SJCRH30 (cell line): ENCODE results near the gene RAVER2. TPM values are rescaled to one million over a fixed set of nuclear protein-coding genes. Genes with fewer than 3 reads are reported as not detected.
"Not testable (repeated sequence)": the region's sequence is repeated elsewhere in the genome, so short reads cannot be mapped to it uniquely, and the experiment has no call there.

Experiments used
- DNase-seq, 2 experiments: peaks; one replicate each; pipeline ENCODE4 v3.0.0-alpha.2; 2015 to 2020
- H3K27ac ChIP-seq: fragments of 250-450 bp; sonication (Bioruptor Pico); 2 replicates; pipeline ENCODE4 v1.5.1; 2020; ENCODE audit warnings: mild to moderate bottlenecking, moderate library complexity
- H3K27me3 ChIP-seq: fragments of 250-450 bp; sonication (Bioruptor Pico); 2 replicates; pipeline ENCODE4 v1.5.1; 2020; ENCODE audit warnings: mild to moderate bottlenecking, moderate library complexity
- H3K36me3 ChIP-seq: fragments of 250-450 bp; sonication (Bioruptor Pico); 2 replicates; pipeline ENCODE4 v1.5.1; 2020; ENCODE audit warnings: mild to moderate bottlenecking, moderate library complexity
- H3K4me1 ChIP-seq: fragments of 250-450 bp; sonication (Bioruptor Pico); 2 replicates; pipeline ENCODE4 v1.5.1; 2020; ENCODE audit warnings: mild to moderate bottlenecking, moderate library complexity
- H3K4me3 ChIP-seq: fragments of 250-450 bp; sonication (Bioruptor Pico); 2 replicates; pipeline ENCODE4 v1.5.1; 2020; ENCODE audit warnings: mild to moderate bottlenecking, moderate library complexity
- H3K9me3 ChIP-seq: fragments of 250-450 bp; sonication (Bioruptor Pico); replicated peaks from 2 replicates; pipeline ENCODE4 v1.5.1; 2020; ENCODE audit warnings: mild to moderate bottlenecking, moderate library complexity
- total RNA-seq: library from RNA; depleted of rRNA; stranded (reverse); fragments of >200 nt; shearing (Covaris generic); gene quantifications from 2 replicates; pipeline ENCODE4 v1.2.3, GENCODE V29; 2014

RAVER2 gene
- total RNA-seq, 1 experiment from 2014 or later: 29.1 TPM

DNA sequence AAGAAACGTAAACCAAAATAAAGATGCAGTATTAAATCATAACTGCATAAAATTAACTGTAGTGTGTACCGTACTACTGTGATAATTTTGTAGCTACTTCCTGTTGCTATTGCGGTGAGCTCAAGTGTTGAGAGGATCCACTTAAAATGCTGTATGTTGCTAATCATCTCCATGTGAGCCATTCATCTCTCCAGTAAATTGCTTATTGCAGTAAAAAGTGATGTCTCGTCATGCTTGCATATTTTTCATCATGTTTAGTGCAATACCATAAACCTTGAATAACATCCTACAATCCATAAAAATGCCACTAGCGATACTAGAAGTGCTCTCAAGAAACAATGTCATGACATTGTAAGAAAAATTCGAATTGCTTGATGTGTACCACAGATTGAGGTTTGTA is 66.3 kb downstream of the RAVER2 start:
- no peaks in the 10 kb centered on the region for H3K27me3 ChIP-seq
- no peaks in the 10 kb centered on the region for H3K9me3 ChIP-seq
- H3K4me1 ChIP-seq: no peaks in the 10 kb centered on the region; the same call in 1 of the 2 replicates
- H3K36me3 ChIP-seq: peaks cover 3% of the 10 kb centered on the region; the same call in 1 of the 2 replicates
- H3K4me3 ChIP-seq: no peak overlapping the region
- DNase-seq: no peak
- H3K27ac ChIP-seq: no peak overlapping the region

GRCh38 chr1:64814427-64814826 is 69.6 kb downstream of the RAVER2 start:
- Histone ChIP-seq H3K27me3 (no peaks in the 10 kb centered on the region), H3K4me3 (no peak overlapping the region)

GRCh38 chr1:64817364-64817763 is 72.5 kb downstream of the RAVER2 start:
- H3K27ac ChIP-seq, H3K4me3 ChIP-seq, H3K4me1 ChIP-seq, H3K9me3 ChIP-seq, DNase-seq, H3K36me3 ChIP-seq, H3K27me3 ChIP-seq: not testable (repeated sequence)

More at GRCh38 chr1:64814427-64814826, 69.6 kb downstream of the RAVER2 start:
- no peak for DNase-seq
- peaks cover 9% of the 10 kb centered on the region; the same call in 1 of the 2 replicates for H3K36me3 ChIP-seq
- peaks cover 6% of the 10 kb centered on the region for H3K9me3 ChIP-seq
- no peak overlapping the region for H3K27ac ChIP-seq
- H3K4me1 ChIP-seq: no peaks in the 10 kb centered on the region; the same call in 1 of the 2 replicates

DNA sequence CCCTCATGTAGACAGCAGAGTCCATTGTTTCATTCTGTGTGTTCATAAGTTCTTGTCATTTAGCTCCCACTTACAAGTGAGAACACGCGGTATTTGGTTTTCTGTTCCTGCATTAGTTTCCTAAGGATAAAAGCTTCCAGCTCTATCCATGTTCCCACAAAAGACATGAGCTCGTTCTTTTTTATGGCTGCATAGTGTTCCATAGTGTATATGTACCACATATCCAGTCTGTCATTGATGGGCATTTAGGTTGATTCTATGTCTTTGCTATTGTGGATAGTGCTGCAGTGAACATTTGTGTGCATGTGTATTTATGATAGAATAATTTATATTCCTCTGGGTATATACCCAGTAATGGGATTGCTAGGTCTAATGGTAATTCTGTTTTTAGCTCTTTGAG is 75.7 kb downstream of the RAVER2 start:
- H3K9me3 ChIP-seq, H3K4me3 ChIP-seq, H3K27me3 ChIP-seq, DNase-seq, H3K36me3 ChIP-seq, H3K27ac ChIP-seq, H3K4me1 ChIP-seq: not testable (repeated sequence)

- H3K36me3 ChIP-seq: no peaks in the 10 kb centered on the region
- H3K4me1 ChIP-seq: no peaks in the 10 kb centered on the region
- H3K9me3 ChIP-seq: no peaks in the 10 kb centered on the region
- DNase-seq: no peak
- H3K27ac ChIP-seq: no peak overlapping the region
- no peaks in the 10 kb centered on the region for H3K27me3 ChIP-seq
- H3K4me3 ChIP-seq: no peak overlapping the region
These were observed 77.7 kb downstream of the RAVER2 start for GRCh38 chr1:64822621-64823020.

- Histone ChIP-seq H3K27me3 (no peaks in the 10 kb centered on the region), H3K27ac (no peak overlapping the region), H3K4me1 (no peaks in the 10 kb centered on the region), H3K36me3 (no peaks in the 10 kb centered on the region), H3K4me3 (no peak overlapping the region), H3K9me3 (no peaks in the 10 kb centered on the region)
- peak; percentile 65 to 90 for DNase-seq
These were observed 79.0 kb downstream of the RAVER2 start for GRCh38 chr1:64823691-64824476.

DNA sequence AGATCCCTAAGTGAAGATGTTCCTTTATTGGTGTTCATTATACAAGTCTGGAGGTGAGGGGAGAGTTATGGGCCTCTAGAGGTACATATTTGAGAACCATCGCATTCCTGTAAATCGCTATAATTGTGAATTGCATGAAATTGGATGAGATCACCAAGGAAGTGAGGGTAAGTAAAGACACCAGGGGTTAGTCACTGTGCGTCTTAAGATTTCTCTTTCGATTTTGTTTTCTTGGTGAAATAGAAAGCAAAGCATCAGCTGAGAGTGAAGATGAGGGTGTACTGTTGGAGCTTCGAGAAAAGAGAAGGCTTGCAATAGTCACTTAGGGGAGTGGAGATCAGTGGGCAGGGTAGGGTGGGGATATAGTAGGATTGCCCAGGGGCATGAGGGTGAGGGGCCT is 82.1 kb downstream of the RAVER2 start:
- Histone ChIP-seq H3K4me3 (no peak overlapping the region), H3K36me3 (peaks cover 4% of the 10 kb centered on the region; the same call in 1 of the 2 replicates), H3K4me1 (no peaks in the 10 kb centered on the region), H3K9me3 (no peaks in the 10 kb centered on the region), H3K27me3 (no peaks in the 10 kb centered on the region), H3K27ac (no peak overlapping the region)
- no peak for DNase-seq

DNA sequence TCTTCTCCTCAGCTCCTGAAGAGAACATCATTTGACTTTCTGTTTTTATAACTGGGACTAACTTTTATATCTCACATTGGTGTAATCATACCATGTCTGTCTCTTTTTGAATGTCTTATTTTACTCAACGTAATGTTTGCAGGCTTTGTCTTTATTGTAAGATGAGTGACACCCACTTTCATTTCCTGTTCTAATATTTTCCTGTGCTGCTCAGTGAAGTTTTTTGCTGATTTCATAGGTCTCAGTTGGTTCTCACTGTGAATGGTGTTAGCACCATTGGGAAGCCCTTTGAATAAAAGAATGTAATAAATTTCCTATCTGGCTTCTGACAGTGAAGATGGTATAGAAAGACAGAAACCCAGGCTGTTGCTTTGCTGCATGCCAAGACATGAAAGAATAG is 84.0 kb downstream of the RAVER2 start:
- Histone ChIP-seq H3K36me3 (peaks cover 15% of the 10 kb centered on the region), H3K4me1 (no peaks in the 10 kb centered on the region), H3K4me3 (no peak overlapping the region), H3K9me3 (no peaks in the 10 kb centered on the region), H3K27me3 (no peaks in the 10 kb centered on the region), H3K27ac (no peak overlapping the region)
- no peak for DNase-seq

- H3K27ac ChIP-seq: no peak overlapping the region
- no peaks in the 10 kb centered on the region for H3K4me1 ChIP-seq
- no peaks in the 10 kb centered on the region for H3K27me3 ChIP-seq
- no peak overlapping the region for H3K4me3 ChIP-seq
- H3K9me3 ChIP-seq: no peaks in the 10 kb centered on the region
- no peak for DNase-seq
- H3K36me3 ChIP-seq: peaks cover 22% of the 10 kb centered on the region
These were observed 84.6 kb downstream of the RAVER2 start for GRCh38 chr1:64829411-64830029.

DNA sequence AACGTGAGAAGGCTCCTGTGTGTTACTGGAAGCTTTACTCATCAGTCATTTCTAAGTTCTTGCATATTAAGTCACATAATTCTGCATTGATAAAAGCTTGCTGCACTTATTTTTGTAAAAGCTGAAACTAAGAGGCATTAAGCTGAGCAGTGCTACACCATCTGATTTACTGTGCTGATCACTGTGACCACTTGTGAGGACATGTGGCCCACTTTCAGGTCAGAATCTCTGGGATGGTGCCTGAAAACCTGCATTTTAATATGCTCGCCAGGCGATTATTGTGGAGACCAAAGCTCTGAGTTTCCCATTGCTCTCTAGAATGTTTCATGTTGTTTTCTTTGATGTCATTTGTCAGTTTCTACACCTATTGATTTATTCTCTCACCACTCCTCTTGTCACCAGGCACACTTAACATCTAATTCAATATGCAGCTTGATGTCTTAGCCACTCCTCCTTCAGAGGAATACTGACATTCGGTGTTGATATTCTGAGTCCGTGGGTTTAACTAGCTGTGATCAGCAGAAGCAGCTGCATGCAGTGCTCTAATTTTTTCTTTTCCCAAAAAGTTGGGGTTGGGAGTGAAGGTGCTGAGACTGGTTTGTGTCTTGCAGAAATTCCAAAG is 85.3 kb downstream of the RAVER2 start:
- H3K27ac ChIP-seq: no peak overlapping the region
- H3K4me3 ChIP-seq: no peak overlapping the region
- no peaks in the 10 kb centered on the region for H3K4me1 ChIP-seq
- DNase-seq: peak in 1 of 2 experiments; percentile 13
- H3K27me3 ChIP-seq: no peaks in the 10 kb centered on the region
- peaks cover 28% of the 10 kb centered on the region for H3K36me3 ChIP-seq
- H3K9me3 ChIP-seq: no peaks in the 10 kb centered on the region

GRCh38 chr1:64834734-64835133 is 89.9 kb downstream of the RAVER2 start:
- Histone ChIP-seq H3K27me3 (no peaks in the 10 kb centered on the region), H3K4me3 (no peak overlapping the region), H3K36me3 (peaks cover 34% of the 10 kb centered on the region), H3K4me1 (no peaks in the 10 kb centered on the region), H3K9me3 (no peaks in the 10 kb centered on the region), H3K27ac (no peak overlapping the region)
- no peak for DNase-seq

GRCh38 chr1:64836802-64837201 is 91.9 kb downstream of the RAVER2 start:
- DNase-seq: no peak
- Histone ChIP-seq H3K4me1 (no peaks in the 10 kb centered on the region), H3K9me3 (no peaks in the 10 kb centered on the region), H3K27me3 (no peaks in the 10 kb centered on the region), H3K4me3 (no peak overlapping the region), H3K27ac (no peak overlapping the region), H3K36me3 (peaks cover 31% of the 10 kb centered on the region)

DNA sequence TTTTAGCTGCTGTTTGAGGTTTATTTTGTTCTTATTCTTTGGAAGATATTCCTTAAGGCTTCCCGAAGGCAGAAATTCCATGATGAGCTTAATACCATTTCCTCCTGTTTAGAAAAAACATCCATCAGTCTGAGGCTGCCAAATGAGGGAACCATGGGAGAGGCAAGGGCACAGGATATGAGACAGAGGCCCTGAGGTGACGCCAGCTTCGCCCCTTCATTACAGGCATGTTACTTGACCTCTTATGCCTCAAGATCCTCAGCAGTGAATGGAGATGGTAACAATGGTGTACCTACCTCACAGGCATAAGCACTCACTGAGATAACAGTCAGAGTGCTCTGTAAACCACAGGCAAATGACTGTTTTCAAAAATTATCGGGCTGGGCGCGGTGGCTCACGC is 93.6 kb downstream of the RAVER2 start:
- Histone ChIP-seq H3K4me1 (no peaks in the 10 kb centered on the region), H3K9me3 (no peaks in the 10 kb centered on the region), H3K27ac (no peak overlapping the region), H3K27me3 (no peaks in the 10 kb centered on the region), H3K4me3 (no peak overlapping the region), H3K36me3 (peaks cover 22% of the 10 kb centered on the region)
- no peak for DNase-seq

GRCh38 chr1:64839261-64839660 is 94.4 kb downstream of the RAVER2 start:
- Histone ChIP-seq H3K4me3 (no peak overlapping the region), H3K27me3 (no peaks in the 10 kb centered on the region), H3K27ac (no peak overlapping the region), H3K4me1 (no peaks in the 10 kb centered on the region), H3K36me3 (peaks cover 15% of the 10 kb centered on the region), H3K9me3 (no peaks in the 10 kb centered on the region)
- no peak for DNase-seq

DNA sequence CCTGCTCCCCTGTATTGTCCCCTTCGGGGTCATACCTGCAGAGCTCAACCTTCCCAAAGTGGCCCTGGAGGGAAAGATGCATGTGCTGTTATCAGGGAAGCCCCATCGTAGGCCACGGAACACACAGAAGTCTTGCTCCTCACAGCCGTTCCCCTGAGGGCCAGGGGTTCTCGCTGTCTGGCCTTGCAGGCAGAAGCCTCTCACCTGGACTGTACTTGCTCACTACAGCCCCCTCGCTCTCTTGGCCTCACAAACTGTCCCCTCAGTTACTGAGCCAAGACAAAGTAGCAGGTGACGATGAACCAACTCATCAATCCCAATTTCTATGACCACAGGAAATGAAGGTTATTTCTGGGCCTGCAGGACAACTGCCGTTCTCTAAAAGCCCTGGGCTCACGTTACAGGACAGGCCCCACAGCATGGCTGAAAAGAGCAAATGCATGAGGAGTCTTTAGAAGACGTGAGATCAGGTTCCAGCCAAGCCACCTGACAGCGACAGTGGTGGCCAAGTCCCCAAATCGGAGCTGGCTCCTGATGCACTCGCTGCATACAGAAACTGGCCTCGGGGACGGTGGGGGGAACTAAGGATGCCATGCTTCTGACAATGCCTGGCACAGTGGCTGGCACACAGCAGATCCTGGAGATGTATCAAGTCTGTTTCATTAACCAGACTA is 95.0 kb downstream of the RAVER2 start:
- DNase-seq: peak in 1 of 2 experiments; percentile 39
- H3K27me3 ChIP-seq: no peaks in the 10 kb centered on the region
- H3K4me3 ChIP-seq: no peak overlapping the region
- H3K27ac ChIP-seq: no peak overlapping the region
- H3K4me1 ChIP-seq: no peaks in the 10 kb centered on the region
- peaks cover 9% of the 10 kb centered on the region for H3K36me3 ChIP-seq
- H3K9me3 ChIP-seq: no peaks in the 10 kb centered on the region
